Hepatocyte (in vitro differentiated cells): ENCODE data around the gene C16orf86.

Experiments
- EZH2 ChIP-seq: fragments of 200-600 bp; sonication (generic); IDR thresholded peaks from 2 replicates; pipeline ENCODE4 v1.6.1; 2016; ENCODE audit warnings: antibody characterized with exemption, mild to moderate bottlenecking, borderline replicate concordance
- TF ChIP-seq, protein P1 (sequence below): fragments of 200-600 bp; sonication (generic); IDR thresholded peaks from 2 replicates; pipeline ENCODE4 v1.5.1; 2016; ENCODE audit warnings: antibody characterized with exemption, mild to moderate bottlenecking; ENCODE audit not compliant: poor library complexity

DNA sequence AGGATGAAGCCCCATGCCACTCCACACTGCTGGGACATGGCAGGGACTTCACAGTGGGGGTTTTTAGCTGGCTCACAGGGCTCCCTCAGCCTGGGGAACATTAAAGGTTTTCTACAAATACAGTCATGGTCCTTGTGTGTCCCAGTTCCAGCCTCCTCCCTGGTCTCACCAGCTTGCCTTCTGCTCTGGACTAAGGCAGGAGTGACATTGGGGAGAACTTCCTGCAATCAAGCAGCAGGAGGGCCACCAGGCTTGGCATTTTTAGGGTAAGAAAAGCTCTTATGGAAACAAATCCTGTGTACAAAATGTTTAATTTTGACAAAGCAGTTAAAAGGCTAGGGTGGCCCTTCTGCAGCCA, 4.0 kb upstream of the C16orf86 start:
- TF ChIP-seq, protein P1, sequence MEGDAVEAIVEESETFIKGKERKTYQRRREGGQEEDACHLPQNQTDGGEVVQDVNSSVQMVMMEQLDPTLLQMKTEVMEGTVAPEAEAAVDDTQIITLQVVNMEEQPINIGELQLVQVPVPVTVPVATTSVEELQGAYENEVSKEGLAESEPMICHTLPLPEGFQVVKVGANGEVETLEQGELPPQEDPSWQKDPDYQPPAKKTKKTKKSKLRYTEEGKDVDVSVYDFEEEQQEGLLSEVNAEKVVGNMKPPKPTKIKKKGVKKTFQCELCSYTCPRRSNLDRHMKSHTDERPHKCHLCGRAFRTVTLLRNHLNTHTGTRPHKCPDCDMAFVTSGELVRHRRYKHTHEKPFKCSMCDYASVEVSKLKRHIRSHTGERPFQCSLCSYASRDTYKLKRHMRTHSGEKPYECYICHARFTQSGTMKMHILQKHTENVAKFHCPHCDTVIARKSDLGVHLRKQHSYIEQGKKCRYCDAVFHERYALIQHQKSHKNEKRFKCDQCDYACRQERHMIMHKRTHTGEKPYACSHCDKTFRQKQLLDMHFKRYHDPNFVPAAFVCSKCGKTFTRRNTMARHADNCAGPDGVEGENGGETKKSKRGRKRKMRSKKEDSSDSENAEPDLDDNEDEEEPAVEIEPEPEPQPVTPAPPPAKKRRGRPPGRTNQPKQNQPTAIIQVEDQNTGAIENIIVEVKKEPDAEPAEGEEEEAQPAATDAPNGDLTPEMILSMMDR = no peak
- no peak for TF ChIP-seq EZH2
